ENCODE results near the gene NOD1.
"Not testable (repeated sequence)": the region's sequence is repeated elsewhere in the genome, so short reads cannot be mapped to it uniquely, and the experiment has no call there.

Gene NOD1

DNA sequence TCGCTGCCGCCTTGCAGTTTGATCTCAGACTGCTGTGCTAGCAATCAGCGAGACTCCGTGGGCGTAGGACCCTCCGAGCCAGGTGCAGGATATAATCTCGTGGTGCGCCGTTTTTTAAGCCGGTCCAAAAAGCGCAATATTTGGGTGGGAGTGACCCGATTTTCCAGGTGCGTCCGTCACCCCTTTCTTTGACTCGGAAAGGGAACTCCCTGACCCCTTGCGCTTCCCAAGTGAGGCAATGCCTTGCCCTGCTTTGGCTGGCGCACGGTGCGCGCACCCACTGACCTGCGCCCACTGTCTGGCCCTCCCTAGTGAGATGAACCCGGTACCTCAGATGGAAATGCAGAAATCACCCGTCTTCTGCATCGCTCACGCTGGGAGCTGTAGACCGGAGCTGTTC, 58.5 kb downstream of the NOD1 start:
- not testable (repeated sequence) for DNase-seq (ENCODE audit: low spot score)

GRCh38 chr7:30413864-30414263, 64.7 kb downstream of the NOD1 start:
- no peak for DNase-seq (ENCODE audit: low spot score)

DNA sequence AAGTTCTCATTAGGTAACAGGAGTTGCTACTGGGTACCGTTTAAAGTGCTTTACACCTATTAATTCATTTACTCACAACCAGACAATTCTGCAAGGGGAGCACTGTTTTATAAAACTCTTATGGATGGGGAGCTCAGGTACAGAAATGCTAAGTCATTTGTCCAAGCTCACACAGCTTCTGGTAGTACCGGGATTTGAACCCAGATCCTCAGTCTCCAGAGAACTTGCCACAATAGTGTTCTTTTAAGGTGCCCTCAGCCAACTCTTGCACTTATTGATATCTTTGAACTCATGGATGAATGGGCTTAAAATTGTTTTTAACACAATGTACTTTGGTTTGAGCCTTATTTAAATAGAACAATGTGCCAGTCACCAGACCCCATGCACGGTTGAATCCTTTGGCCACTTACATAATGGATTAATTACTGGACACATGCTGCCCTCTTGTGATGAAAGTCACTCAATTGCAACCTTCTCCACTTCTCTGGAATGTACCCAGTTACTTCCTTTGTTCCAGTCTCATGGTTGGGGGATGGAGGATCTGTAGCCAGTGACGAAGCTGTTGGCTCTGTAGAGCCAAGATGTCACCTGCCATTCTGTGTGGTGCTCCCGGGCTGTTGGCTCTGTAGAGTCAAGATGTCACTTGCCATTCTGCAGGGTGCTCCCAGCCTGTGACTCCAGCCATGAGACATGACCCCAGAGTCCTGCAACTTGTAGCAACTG, 65.6 kb downstream of the NOD1 start:
- peak; percentile 89 for DNase-seq (ENCODE audit: low spot score)

DNA sequence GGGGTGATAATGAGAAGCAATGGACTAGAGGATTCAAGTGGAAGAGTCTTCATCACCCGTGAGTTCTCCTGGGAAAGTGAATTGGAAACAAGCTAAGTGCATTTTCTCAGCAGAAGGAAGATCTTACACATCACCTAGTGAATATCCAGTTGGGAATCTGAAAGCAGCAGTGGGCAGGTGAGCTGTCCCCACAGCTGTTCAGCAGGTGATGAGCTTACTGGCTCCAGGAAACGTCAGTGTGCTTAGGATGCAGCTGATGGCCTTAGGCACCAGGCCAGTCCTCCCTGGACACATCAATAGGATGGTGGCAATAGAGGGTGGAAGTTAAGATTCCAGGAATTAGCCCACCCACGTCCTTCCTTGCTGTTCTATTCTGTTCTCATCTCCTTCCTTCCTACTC, 66.7 kb downstream of the NOD1 start:
- DNase-seq (ENCODE audit: low spot score), result no peak

- no peak for DNase-seq (ENCODE audit: low spot score)
Measured at GRCh38 chr7:30411173-30411572, 67.4 kb downstream of the NOD1 start.

- no peak for DNase-seq (ENCODE audit: low spot score)
Measured at GRCh38 chr7:30406664-30407425, 71.7 kb downstream of the NOD1 start.

DNA sequence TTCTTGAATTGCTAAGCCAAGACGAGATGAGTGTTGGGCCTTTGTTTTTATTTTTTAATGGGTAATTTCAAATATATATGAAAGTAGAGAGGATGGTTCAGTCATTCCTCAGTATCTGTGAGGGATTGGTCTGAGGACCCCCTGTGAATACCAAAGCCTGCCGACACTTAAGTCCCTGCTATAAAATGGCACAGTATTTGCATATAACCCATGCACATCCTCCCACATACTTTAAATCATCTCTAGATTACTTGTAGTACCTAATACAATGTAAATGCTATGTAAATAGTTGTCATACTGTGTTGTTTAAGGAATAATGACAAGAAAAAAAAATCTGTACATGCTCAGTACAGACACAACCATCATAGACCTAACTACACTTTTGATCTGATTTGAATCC, 73.4 kb downstream of the NOD1 start:
- no peak for DNase-seq (ENCODE audit: low spot score)

GRCh38 chr7:30403477-30403876, 75.1 kb downstream of the NOD1 start:
- no peak for DNase-seq (ENCODE audit: low spot score)

GRCh38 chr7:30396389-30396788, 82.2 kb downstream of the NOD1 start:
- no peak for DNase-seq (ENCODE audit: low spot score)

DNA sequence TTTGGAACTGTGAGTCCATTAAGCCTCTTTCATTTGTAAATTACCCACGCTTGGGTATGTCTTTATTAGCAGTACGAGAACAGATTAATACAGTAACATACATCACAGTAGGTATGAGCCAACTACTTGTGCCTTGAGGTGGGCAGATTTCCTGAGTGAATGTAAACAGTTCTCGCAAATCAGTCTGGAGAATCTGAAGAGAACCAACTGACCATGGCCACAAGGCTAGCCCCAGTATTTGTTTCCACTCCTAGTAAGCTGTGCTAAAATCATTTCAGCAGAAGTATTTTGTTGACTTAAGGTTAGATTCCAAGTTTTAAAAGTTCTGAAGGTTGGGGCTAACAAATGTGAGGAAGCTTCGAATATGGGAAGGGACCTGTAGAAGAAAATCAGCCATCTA, 82.9 kb downstream of the NOD1 start:
- DNase-seq (ENCODE audit: low spot score), result no peak

- DNase-seq (ENCODE audit: low spot score), result no peak
Measured at GRCh38 chr7:30391806-30392205, 86.8 kb downstream of the NOD1 start.

- DNase-seq (ENCODE audit: low spot score), result no peak
Measured at GRCh38 chr7:30390736-30391636, 87.6 kb downstream of the NOD1 start.

DNA sequence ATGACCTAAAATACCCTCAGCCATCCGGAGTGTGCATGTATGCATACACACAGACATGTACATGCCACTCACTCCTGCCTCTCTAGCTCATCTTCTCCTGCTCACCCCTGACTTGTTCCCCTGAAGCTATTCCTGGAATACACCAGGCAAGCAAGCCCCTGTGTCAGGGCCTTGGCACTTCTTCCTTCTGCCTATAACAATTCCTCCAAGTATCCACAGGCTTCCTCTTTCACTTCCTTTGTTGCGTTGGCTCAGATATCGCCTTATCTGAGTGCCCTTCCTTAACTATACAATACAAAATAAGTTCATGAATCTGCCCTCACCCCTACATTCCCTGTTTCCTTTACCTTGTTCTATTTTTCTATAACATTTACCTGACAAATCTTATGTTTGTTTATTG, 88.8 kb downstream of the NOD1 start:
- no peak for DNase-seq (ENCODE audit: low spot score)

- DNase-seq (ENCODE audit: low spot score), result no peak
Measured at GRCh38 chr7:30382607-30383006, 96.0 kb downstream of the NOD1 start.

- not testable (repeated sequence) for DNase-seq (ENCODE audit: low spot score)
Measured at GRCh38 chr7:30380824-30381223, 97.8 kb downstream of the NOD1 start.

- DNase-seq (ENCODE audit: low spot score), result no peak
Measured at GRCh38 chr7:30380294-30380693, 98.3 kb downstream of the NOD1 start.

GRCh38 chr7:30379741-30380140, 98.8 kb downstream of the NOD1 start:
- no peak for DNase-seq (ENCODE audit: low spot score)

DNA sequence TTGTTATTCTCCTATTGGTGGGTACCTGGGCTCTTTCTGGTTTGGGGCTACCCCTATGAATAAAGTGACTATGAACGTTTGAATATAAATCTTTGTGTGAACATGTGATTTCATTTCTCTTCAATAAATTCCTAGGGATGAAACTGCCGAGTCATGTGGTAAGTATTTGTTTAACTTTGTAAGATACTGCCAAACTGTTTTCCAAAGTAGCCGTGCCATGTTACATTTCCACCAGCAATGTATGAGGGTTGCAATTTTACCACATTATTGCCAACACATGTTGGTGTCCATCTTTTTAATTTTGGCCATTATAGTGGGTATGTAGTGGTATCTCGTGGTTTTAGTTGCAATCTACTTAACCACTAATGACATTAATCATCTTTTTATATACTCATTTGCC, 99.5 kb downstream of the NOD1 start:
- DNase-seq (ENCODE audit: low spot score), result no peak

GRCh38 chr7:30378275-30378674, 100.3 kb downstream of the NOD1 start:
- no peak for DNase-seq (ENCODE audit: low spot score)
